GM12872 (cell line): ENCODE data around the gene HSD17B8.

ENCODE experiments used
- TF ChIP-seq, protein P1 (sequence below): IDR thresholded peaks from 3 replicates; pipeline ENCODE4 v1.5.1; 2011; ENCODE audit warnings: low read depth, mild to moderate bottlenecking, low read length, moderate library complexity; ENCODE audit not compliant: insufficient read depth

Gene HSD17B8

DNA sequence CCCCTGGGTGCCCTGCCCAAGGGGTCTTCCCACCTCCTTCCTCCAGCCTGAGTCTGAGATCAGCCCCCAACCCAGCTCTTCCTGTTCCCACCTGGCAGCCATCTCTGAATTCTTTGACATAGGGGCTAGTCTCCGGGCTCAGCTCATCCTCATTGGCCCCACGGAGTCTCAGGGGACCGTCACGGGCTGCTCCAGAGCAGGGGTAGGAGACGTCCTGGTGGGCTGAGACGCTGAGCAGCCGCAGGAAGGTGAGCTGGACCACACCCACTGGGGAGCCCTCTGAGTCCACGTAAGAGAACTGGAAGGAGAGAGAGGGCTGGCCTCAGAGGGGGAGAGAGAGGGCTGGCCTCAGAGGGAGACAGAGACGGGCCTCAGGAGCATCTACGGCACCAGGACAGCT lies 40.3 kb upstream of the HSD17B8 start:
- TF ChIP-seq, protein P1, sequence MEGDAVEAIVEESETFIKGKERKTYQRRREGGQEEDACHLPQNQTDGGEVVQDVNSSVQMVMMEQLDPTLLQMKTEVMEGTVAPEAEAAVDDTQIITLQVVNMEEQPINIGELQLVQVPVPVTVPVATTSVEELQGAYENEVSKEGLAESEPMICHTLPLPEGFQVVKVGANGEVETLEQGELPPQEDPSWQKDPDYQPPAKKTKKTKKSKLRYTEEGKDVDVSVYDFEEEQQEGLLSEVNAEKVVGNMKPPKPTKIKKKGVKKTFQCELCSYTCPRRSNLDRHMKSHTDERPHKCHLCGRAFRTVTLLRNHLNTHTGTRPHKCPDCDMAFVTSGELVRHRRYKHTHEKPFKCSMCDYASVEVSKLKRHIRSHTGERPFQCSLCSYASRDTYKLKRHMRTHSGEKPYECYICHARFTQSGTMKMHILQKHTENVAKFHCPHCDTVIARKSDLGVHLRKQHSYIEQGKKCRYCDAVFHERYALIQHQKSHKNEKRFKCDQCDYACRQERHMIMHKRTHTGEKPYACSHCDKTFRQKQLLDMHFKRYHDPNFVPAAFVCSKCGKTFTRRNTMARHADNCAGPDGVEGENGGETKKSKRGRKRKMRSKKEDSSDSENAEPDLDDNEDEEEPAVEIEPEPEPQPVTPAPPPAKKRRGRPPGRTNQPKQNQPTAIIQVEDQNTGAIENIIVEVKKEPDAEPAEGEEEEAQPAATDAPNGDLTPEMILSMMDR, result no peak

DNA sequence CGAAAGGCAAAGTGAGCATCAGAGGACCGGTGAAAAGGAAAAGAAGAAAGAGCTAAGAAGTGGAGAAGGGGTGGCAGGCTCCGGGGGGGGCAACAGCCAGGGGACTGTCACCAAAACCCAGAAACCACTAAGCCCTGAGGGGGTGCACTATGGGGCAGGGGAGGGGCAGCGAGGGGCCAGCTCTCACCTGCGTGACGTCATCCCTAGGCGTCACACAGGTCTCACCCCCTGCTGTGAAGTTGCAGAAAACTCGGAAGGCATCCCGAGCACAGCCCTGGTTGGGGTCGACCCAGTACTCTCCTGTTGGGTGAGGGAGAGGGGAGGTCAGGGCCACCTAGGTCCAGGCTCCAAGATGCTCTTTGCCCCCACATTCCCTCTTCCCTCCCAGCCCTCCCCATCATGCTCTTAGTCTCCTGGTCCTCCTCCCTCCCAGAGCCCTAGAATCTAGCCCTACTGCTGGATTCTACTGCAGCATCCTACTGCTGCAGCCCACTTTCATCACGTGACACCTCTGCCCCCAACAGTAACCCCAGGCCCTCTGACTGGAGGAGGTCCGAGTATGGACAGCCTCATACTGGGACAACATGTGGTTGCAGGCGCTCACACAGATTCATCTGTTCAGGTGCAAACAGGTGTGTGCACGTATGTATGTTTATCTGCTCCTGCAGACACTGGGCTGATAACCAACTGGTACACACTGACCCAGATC lies 39.6 kb upstream of the HSD17B8 start:
- TF ChIP-seq, protein P1, result no peak

DNA sequence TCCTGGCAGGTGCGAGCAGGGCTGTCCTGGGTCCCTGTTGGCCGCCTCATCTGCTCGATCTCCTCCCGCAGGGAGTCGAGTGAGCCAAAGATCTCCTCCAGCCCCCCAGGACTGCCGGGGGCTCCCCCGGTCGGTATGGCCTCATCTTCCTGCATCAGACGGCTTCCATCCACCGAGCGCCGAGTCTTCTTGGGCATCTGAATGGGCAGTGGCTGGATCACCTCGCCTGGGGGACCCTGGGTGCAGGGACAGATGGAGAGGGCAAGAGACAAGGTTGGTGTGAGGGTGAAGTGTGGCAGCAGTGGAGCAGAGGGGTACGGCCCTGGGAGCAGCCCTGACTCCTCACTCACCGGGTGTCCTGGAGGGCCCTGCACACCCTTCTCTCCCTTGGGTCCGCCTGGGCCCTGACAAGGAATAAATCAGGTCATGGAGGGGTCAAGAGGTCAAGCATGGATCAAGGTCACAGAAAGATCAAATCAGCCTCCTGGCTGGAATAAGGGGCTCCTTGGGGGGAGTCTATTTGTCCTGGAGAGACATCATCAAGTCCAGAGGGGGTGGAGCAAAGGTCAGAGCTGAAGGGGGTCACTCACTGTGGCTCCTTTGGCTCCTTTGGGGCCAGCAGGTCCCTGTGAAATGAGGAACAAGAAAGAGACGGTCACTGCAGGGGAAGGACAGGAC lies 38.7 kb upstream of the HSD17B8 start:
- TF ChIP-seq, protein P1, result no peak

GRCh38 chr6:33166363-33166762 lies 38.1 kb upstream of the HSD17B8 start:
- TF ChIP-seq, protein P1, result no peak

- TF ChIP-seq, protein P1, result no peak
These were observed 37.6 kb upstream of the HSD17B8 start for GRCh38 chr6:33166811-33167210.

GRCh38 chr6:33167374-33168283 lies 36.8 kb upstream of the HSD17B8 start:
- TF ChIP-seq, protein P1, result no peak

- TF ChIP-seq, protein P1, result no peak
These were observed 36.2 kb upstream of the HSD17B8 start for GRCh38 chr6:33168284-33168601.
